ENCODE results near the gene BMAL1. TPM values are rescaled to one million over a fixed set of nuclear protein-coding genes. Genes with fewer than 3 reads are reported as not detected.
"Not testable (repeated sequence)": the region's sequence is repeated elsewhere in the genome, so short reads cannot be mapped to it uniquely, and the experiment has no call there.

BMAL1 gene
- total RNA-seq, 1 experiment from 2014 or later = 8.8 TPM

DNA sequence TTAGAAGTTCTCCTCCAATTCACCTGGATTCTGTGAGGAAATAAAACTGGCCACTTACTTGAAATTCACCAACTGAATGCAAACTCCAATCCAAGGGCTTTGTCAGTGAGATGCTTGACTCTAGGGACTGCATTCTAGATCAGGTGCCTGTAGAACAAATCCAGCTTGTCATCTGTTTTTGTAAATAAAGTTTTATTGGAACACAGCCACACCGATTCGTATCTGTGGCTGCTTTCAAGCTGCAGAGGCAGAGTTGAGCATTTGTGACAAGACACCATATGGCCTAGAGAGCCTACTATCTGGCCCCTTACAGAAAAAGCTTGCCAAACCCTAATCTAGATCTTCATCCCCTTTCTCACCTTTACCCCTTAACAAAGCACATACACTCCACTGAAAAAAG is 103.1 kb downstream of the BMAL1 start:
- no peak for DNase-seq (ENCODE audit: low read depth)

DNA sequence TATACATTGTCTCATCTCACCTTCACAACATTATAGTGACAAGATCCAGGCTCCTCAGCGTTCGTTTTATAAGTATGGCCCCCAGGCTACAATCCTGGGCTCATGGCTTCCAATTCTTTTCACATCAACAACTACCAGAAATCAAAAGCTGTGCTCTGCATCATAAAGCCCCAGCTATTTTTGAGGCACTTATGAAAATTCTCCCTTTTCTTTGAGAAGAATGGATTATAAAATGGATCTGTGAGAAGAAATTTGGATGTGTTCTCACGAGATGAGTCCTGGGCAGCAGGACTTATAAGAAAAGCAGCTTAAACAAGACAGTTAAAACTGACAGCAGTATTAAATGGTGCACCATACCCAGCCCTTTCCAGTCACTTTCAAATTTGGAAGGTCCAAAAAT is 105.2 kb downstream of the BMAL1 start:
- no peak for DNase-seq (ENCODE audit: low read depth)

DNA sequence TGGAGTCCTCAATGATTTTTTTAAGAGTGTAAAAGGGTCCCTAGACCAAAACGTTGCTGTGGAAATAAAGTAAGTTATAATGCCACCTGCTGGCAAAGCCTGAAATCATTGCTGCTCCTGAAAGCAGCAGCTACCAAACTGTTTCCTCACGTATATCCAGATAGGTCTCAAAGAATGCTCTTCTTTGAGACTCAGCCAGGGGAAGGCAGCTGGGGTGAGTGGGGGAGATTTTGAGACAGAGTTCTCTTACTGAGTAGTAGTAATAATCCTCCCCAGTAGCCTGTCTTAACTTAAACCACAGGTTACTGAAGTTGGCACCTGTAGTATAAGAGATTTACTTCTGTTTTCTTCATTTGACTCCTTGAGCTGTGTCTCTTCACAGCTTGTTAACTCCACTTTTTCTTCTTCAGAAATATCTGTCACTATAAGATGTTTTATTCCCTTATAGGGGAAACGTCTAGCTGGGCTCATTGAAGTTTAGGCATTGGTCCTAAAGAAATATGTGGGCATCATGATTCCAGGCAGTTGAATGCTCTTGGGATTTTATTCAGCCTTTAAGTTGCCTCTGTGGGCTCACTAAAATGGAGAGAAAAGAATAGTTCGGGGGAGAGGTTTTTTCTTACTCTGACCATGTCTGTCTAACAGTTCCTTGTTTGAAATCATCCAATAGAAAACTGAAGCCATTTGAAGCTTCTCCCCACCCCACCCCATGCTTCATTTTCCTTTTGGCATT is 107.5 kb downstream of the BMAL1 start:
- DNase-seq (ENCODE audit: low read depth) = peak; percentile 42

DNA sequence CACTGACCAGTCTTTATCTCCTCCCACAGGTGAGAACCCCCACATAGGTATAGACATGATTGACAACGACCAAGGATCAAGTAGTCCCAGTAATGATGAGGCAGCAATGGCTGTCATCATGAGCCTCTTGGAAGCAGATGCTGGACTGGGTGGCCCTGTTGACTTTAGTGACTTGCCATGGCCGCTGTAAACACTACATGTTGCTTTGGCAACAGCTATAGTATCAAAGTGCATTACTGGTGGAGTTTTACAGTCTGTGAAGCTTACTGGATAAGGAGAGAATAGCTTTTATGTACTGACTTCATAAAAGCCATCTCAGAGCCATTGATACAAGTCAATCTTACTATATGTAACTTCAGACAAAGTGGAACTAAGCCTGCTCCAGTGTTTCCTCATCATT is 109.0 kb downstream of the BMAL1 start:
- no peak for DNase-seq (ENCODE audit: low read depth)

DNA sequence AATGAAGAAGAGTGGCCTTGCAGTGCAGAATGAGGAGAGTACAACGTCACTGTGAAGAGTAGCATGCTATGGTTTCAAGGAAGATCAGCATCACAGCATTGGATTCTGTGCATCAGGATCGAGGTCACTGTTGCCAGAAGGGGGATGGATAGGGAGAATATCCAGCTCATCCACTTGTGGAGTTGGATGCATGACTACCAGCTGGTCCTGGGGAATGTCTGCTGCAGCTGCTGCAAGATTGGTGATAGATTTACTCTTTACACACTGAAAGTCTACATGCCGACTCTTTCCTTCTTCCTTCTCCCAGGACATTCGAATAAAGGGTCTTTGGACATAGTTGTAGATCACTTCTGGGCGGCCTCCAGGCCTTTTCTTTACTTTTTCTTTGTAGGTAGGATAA is 111.2 kb downstream of the BMAL1 start:
- no peak for DNase-seq (ENCODE audit: low read depth)

DNA sequence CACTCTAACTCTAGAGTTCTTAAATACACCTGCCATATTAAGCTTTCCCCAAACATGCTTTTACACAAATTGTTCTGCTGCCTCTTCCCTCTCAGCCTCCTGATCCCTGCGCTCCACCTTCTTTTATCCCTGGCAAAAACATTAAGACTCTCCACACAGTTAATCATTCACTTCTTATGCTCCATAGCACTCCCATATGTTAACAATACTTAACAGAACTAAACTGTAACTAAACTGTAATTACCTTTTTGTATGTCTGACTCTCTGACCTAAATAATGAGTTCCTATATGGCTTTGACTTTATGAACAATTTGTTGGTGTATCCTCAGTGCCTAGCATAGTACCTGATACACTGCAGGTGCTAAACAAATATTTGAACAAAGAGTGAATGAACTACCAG is 113.6 kb downstream of the BMAL1 start:
- DNase-seq (ENCODE audit: low read depth) = no peak

DNA sequence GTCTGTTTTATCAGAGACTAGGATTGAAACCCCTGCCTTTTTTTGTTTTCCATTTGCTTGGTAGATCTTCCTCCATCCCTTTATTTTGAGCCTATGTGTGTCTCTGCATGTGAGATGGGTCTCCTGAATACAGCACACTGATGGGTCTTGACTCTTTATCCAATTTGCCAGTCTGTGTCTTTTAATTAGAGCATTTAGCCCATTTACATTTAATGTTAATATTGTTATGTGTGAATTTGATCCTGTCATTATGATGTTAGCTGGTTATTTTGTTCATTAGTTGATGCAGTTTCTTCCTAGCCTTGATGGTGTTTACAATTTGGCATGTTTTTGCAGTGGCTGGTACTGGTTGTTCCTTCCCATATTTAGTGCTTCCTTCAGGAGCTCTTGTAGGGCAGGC is 120.7 kb downstream of the BMAL1 start:
- not testable (repeated sequence) for DNase-seq (ENCODE audit: low read depth)

DNA sequence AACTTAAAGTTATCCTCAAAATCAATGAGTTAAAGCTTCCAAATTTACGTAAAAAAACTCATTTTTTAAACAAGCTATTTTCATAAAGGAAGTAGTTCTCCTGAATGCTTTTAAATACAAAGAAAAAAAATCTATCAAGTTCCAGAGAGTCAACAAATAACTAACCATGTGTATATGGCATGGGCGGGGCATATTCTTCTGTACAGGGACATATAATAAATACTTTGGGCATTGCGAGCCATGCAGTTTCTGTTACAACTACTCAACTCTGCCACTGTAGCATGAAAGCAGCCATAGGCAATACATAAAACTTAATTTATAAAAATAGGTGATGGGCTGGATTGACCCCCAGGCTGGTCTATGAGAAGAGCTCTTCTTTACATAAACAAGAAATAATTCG is 127.6 kb downstream of the BMAL1 start:
- DNase-seq (ENCODE audit: low read depth) = no peak

DNA sequence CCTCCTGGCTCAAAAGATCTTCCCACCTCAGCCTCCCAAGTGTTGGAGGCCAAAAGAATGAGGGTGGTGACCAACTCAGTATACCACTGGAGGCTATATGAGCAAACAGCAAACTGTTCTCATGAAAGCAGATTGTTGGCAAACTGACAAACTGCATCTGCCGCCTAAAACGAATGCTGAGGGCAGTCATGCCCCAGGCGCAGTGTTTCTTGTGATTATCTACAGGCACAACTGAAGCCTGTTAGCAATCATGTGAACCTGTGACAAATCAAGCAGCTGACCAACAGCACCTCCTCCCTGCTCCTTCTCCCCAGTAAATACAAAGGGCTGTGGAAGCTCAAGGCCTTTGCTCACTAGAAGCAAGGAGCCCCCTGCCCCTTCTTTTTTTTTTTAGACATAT is 137.6 kb downstream of the BMAL1 start:
- peak; percentile 46 for DNase-seq (ENCODE audit: low read depth)

DNA sequence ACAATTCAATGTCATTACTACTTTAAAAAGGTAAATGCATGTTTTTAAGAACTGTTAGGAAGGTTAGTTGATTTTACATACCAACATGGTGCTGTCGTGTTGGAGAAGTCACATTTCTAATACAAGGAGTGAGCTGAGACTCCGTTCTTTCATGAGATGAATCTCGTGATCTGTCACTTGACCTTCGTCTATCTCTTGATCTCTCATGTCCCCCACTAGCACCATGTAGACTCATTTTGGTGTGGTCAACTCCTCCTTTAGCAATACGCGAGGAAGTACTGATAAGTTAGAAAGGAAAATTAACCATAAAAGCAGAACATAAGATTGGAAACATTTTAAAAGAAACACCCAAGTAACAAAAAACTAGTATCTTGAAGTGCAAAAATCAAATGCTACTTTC is 144.0 kb downstream of the BMAL1 start:
- no peak for DNase-seq (ENCODE audit: low read depth)

DNA sequence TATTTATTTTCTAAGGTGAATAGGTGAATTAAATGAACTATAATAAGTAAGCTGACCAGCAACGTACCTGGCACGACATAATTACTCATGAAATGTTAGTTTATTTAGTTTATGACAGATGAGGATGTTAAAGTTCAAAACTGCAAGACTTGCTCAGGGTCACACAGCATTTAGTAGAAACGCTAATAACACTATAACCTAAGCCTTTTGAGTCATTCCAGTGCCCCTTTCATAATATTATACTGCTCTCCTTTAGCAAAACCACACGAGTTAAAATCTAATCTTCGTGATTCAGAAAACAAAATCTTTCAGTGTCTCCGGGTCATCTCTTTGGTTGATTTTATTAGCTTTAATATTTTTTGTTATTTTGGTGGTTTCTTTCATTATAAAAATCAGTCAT is 145.8 kb downstream of the BMAL1 start:
- DNase-seq (ENCODE audit: low read depth) = no peak

DNA sequence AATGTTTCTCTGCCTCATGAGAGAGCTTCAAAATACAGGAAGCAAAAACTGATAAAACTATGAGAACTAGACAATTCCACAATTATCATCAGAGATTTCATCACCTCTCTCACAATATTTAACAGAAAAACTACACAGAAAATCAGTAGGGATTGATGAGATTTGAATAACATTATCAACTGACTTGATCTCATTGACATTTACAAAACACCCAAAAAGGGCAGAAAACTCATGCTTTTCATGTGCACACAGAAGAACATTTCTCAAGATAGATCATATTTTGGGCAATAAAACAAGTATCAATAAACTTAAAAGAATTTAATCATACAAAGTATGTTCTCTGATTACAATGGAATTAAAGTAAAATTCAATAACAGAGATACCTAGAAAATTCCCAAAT is 149.8 kb downstream of the BMAL1 start:
- DNase-seq (ENCODE audit: low read depth) = no peak

DNA sequence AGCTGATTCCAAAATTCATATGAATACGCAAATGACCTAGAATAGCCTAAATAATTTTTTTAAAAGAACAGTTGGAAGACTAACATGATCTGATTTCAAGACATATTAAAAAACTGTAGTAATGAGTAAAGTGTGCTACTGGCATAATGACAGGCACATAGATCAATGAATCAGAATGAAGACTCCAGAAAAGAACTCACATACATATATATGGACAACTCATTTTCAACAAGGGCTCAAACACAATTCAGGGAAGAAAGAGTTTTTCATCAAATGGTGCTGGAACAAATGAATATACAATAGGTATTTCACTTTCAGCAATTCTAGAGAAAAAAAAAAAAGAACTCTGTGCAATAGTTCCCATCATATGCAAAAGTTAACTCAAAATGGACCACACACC is 151.7 kb downstream of the BMAL1 start:
- DNase-seq (ENCODE audit: low read depth) = no peak

DNA sequence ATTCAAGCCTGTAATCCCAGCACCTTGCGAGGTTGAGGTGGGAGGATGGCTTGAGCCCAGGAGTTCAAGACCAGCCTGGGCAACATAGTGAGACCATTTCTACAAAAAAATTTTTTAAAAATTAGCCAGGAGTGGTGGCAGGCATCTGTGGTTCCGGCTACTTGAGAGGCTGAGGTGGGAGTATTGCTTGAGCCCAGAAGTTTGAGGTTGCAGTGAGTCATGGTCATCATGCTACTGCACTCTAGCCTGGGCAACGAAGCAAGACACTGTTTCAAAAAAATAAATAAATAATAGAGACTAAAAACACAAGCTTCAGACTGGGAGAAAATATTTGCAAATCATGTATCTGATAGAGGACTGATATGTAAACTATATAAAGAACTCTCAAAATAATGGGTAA is 152.2 kb downstream of the BMAL1 start:
- peak; percentile 22 for DNase-seq (ENCODE audit: low read depth)

DNA sequence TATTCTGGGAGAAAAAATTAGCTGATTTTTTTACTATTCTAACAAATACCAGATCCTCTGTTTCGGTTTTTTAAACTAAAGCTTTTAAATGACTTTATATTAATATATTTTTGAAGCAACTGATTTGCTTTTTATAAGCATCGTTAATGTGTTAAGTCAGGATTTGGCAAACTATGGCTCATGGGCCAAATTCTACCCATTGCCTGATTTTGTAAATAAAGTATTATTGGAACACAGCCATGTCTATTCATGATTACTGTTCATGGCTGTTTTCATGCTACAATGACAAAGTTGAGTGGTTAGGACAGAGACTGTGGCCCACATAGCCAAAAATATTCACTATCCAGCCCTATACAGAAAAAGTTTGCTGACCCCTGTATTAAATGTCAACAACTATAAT is 155.8 kb downstream of the BMAL1 start:
- DNase-seq (ENCODE audit: low read depth) = no peak

DNA sequence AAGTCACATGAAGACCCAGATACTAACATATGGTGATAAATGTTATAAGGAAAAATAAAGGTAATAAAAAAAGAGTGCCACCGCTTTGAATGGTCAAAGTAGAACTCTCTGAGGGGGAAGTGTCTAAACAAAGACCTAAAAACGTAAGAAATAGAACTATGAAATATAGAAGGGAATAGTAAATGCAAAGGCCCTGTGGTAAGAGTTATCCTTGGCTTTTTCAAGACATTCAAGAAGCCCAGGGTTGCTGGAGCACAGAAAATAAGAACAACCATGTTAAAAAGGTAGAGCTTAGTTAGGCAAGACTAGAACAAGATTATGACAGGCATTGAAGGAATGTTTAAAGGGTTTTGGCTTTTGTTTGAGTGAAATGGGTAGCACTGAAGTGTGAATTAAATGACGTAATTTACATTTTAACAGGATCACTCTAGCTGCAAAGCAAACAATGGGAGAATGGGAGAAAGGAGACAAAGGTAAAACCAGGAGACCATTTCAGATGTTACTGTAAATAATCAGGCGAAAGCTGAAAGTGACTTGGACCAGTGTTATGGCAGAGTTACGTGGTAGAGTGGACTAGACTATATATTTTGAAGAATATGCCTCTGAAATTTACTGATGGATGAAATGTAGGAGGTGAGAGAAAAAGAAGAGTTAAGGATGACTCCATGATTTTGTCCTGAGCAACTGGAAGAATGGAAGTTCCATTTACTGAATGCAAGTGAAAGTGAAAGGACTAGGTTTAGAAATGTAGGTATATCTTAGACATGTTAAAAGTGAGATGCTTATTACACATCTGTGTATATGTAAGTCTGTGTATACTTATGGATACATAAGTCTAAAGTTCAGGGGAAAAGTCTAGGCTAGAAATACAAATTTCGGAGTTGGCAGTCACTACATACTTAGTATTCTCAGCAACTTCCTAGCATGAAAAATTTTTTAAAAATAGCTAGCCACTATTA is 156.9 kb downstream of the BMAL1 start:
- DNase-seq (ENCODE audit: low read depth) = no peak

DNA sequence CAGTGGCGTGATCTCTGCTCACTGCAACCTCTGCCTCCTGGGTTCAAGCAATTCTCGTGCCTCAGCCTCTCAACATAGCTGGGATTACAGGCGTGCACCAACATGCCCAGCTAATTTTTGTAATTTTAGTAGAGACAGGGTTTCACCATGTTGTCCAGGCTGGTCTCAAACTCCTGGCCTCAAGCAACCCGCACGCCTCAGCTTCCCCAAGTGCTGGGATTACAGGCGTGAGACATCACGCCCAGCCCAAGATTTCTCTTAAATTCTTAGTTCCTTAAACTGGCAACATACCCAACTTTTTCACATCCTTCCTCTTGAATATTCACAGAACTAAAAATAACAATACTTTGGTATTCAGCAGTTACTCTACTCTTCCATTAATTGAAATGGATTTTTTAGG is 159.2 kb downstream of the BMAL1 start:
- not testable (repeated sequence) for DNase-seq (ENCODE audit: low read depth)

Other genes with a start within 250 kb of the BMAL1 start
- gene BTBD10, start 185.4 kb downstream of the BMAL1 start, total RNA-seq (2014; rRNA removed; shearing (Covaris generic)) = 37.5 and 39.5 TPM in 2 replicates
- gene PTH, start 218.2 kb downstream of the BMAL1 start, total RNA-seq (2014; rRNA removed; shearing (Covaris generic)) = not detected in 2 replicates

Measured in RPMI7951 (cell line).